22Rv1 (cell line): Measurements from ENCODE around the gene GABRB1.

ENCODE experiments used
- H3K27ac ChIP-seq: fragments of 450-650 bp; 2 replicates; pipeline ENCODE4 v1.5.1; 2017
- CTCF ChIP-seq: fragments of 450-650 bp; IDR thresholded peaks from 2 replicates; pipeline ENCODE4 v1.5.1; 2017; ENCODE audit warnings: mild to moderate bottlenecking
- ZFX ChIP-seq: fragments of 450-650 bp; IDR thresholded peaks from 2 replicates; pipeline ENCODE4 v1.6.1; 2017; ENCODE audit warnings: antibody characterized with exemption, borderline replicate concordance

GABRB1 gene

GRCh38 chr4:47418147-47418546, 386.8 kb downstream of the GABRB1 start:
- no peak for TF ChIP-seq ZFX
- no peak for TF ChIP-seq CTCF
- H3K27ac ChIP-seq: no peak overlapping the region

GRCh38 chr4:47419296-47419695, 387.9 kb downstream of the GABRB1 start:
- no peak overlapping the region for H3K27ac ChIP-seq
- no peak for TF ChIP-seq ZFX
- no peak for TF ChIP-seq CTCF

GRCh38 chr4:47425628-47426027, 394.3 kb downstream of the GABRB1 start:
- no peak overlapping the region for H3K27ac ChIP-seq
- TF ChIP-seq ZFX (no peak), CTCF (no peak)

- no peak for TF ChIP-seq ZFX
- no peak for TF ChIP-seq CTCF
- H3K27ac ChIP-seq: no peak overlapping the region
Measured at GRCh38 chr4:47427935-47428334, 396.6 kb downstream of the GABRB1 start.

- H3K27ac ChIP-seq: no peak overlapping the region
- TF ChIP-seq CTCF (no peak), ZFX (no peak)
Measured at GRCh38 chr4:47432749-47433148, 401.4 kb downstream of the GABRB1 start.

GRCh38 chr4:47434931-47435330, 403.6 kb downstream of the GABRB1 start:
- TF ChIP-seq ZFX (no peak), CTCF (no peak)
- H3K27ac ChIP-seq: no peak overlapping the region

- TF ChIP-seq CTCF (no peak), ZFX (no peak)
- H3K27ac ChIP-seq: no peak overlapping the region
Measured at GRCh38 chr4:47442980-47443379, 411.6 kb downstream of the GABRB1 start.
